OCI-LY1 (cell line): ENCODE measurements around the gene UGT1A10.

ENCODE experiments used
- H2AFZ ChIP-seq: fragments of 200-600 bp; sonication (generic), shearing (Covaris generic); 2 replicates; pipeline ENCODE4 v1.6.0; 2014; ENCODE audit warnings: antibody characterized with exemption, mild to moderate bottlenecking, low read length
- H3F3A ChIP-seq: fragments of 200-600 bp; sonication (generic), shearing (Covaris generic); 2 replicates; pipeline ENCODE4 v1.6.0; 2014; ENCODE audit warnings: mild to moderate bottlenecking, antibody characterized with exemption, low read length, moderate library complexity; ENCODE audit not compliant: insufficient read depth
- H3K27ac ChIP-seq: fragments of 200-600 bp; sonication (generic); 2 replicates; pipeline ENCODE4 v1.5.1; 2014; ENCODE audit warnings: low read length, mixed run types, mild to moderate bottlenecking, low read depth; ENCODE audit not compliant: poor library complexity, severe bottlenecking
- H3K27me3 ChIP-seq: fragments of 200-600 bp; sonication (generic); 2 replicates; pipeline ENCODE4 v1.6.0; 2014; ENCODE audit warnings: antibody characterized with exemption, mild to moderate bottlenecking, low read length, moderate library complexity; ENCODE audit not compliant: insufficient read depth
- H3K36me3 ChIP-seq: fragments of 200-600 bp; sonication (generic); 2 replicates; pipeline ENCODE4 v1.6.1; 2014; ENCODE audit warnings: mild to moderate bottlenecking, antibody characterized with exemption, low read length, moderate library complexity, mixed read lengths; ENCODE audit not compliant: insufficient read depth
- H3K4me1 ChIP-seq: fragments of 200-600 bp; sonication (generic); 2 replicates; pipeline ENCODE4 v1.5.1; 2014; ENCODE audit warnings: mild to moderate bottlenecking, low read length, moderate library complexity; ENCODE audit not compliant: insufficient read depth, severe bottlenecking
- H3K4me2 ChIP-seq: fragments of 200-600 bp; sonication (generic), shearing (Covaris generic); 2 replicates; pipeline ENCODE4 v1.6.1; 2014; ENCODE audit warnings: low read length
- H3K4me3 ChIP-seq: fragments of 200-600 bp; sonication (generic); 2 replicates; pipeline ENCODE4 v1.5.1; 2014; ENCODE audit warnings: low read length, low read depth, mild to moderate bottlenecking, mixed read lengths; ENCODE audit not compliant: poor library complexity, severe bottlenecking
- H3K79me2 ChIP-seq: fragments of 200-600 bp; shearing (Covaris generic); 2 replicates; pipeline ENCODE4 v1.6.1; 2016; ENCODE audit warnings: mixed run types, low read length, mixed read lengths; ENCODE audit not compliant: insufficient read depth
- H3K9ac ChIP-seq: fragments of 200-600 bp; sonication (generic), shearing (Covaris generic); 2 replicates; pipeline ENCODE4 v1.6.1; 2014; ENCODE audit warnings: mild to moderate bottlenecking, low read length, mixed read lengths
- H3K9me2 ChIP-seq: fragments of 200-600 bp; sonication (generic), shearing (Covaris generic); 2 replicates; pipeline ENCODE4 v1.6.1; 2014; ENCODE audit warnings: low read depth, mild to moderate bottlenecking, low read length, mixed read lengths
- H3K9me3 ChIP-seq: fragments of 200-600 bp; shearing (Covaris generic); 2 replicates; pipeline ENCODE4 v1.6.1; 2014; ENCODE audit warnings: low read length, mixed read lengths
- H4K20me1 ChIP-seq: fragments of 200-600 bp; sonication (generic), shearing (Covaris generic); 2 replicates; pipeline ENCODE4 v1.6.0; 2016; ENCODE audit warnings: mild to moderate bottlenecking, low read length; ENCODE audit not compliant: insufficient read depth
- EZH2 ChIP-seq: fragments of 200-600 bp; sonication (generic), shearing (Covaris generic); IDR thresholded peaks from 2 replicates; pipeline ENCODE4 v1.8.0; 2017; ENCODE audit warnings: borderline replicate concordance, mixed run types, mild to moderate bottlenecking, antibody characterized with exemption, low read length, moderate library complexity, mixed read lengths
- TF ChIP-seq, protein P1 (sequence below): fragments of 200-600 bp; sonication (generic), shearing (Covaris generic); IDR thresholded peaks from 2 replicates; pipeline ENCODE4 v1.5.1; 2017; ENCODE audit warnings: mild to moderate bottlenecking, antibody characterized with exemption, low read length, moderate library complexity, mixed read lengths

Gene UGT1A10

DNA sequence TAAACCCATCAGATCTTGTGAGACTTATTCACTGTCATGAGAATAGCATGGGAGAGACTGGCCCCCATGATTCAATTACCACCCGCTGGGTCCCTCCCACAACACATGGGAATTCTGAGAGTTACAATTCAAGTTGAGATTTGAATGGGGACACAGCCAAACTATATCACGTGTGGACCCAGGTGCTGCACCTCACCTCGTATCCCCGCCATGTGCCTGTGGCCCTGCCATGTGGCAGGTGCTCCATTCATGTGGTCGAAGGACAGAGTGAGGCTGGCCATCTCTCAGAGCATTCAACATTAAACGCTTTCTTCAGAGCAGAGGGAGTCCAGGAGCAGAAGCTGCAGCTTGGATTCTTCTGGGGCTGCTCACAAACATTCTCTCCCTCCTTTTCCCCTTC lies 174.1 kb downstream of the UGT1A10 start:
- no peaks in the 10 kb centered on the region for H3F3A ChIP-seq
- H3K9ac ChIP-seq, result no peak overlapping the region
- H3K9me3 ChIP-seq, result no peaks in the 10 kb centered on the region
- H3K27ac ChIP-seq, result no peak overlapping the region
- H3K36me3 ChIP-seq, result no peaks in the 10 kb centered on the region; the same call in 1 of the 2 replicates
- no peaks in the 10 kb centered on the region for H3K9me2 ChIP-seq
- H3K4me3 ChIP-seq, result no peak overlapping the region
- no peak for TF ChIP-seq EZH2
- TF ChIP-seq, protein P1, sequence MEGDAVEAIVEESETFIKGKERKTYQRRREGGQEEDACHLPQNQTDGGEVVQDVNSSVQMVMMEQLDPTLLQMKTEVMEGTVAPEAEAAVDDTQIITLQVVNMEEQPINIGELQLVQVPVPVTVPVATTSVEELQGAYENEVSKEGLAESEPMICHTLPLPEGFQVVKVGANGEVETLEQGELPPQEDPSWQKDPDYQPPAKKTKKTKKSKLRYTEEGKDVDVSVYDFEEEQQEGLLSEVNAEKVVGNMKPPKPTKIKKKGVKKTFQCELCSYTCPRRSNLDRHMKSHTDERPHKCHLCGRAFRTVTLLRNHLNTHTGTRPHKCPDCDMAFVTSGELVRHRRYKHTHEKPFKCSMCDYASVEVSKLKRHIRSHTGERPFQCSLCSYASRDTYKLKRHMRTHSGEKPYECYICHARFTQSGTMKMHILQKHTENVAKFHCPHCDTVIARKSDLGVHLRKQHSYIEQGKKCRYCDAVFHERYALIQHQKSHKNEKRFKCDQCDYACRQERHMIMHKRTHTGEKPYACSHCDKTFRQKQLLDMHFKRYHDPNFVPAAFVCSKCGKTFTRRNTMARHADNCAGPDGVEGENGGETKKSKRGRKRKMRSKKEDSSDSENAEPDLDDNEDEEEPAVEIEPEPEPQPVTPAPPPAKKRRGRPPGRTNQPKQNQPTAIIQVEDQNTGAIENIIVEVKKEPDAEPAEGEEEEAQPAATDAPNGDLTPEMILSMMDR, result no peak
- H3K27me3 ChIP-seq, result no peaks in the 10 kb centered on the region
- no peaks in the 10 kb centered on the region for H3K79me2 ChIP-seq
- H3K4me2 ChIP-seq, result no peak overlapping the region
- no peaks in the 10 kb centered on the region for H3K4me1 ChIP-seq
- no peak overlapping the region for H2AFZ ChIP-seq
- no peaks in the 10 kb centered on the region for H4K20me1 ChIP-seq

DNA sequence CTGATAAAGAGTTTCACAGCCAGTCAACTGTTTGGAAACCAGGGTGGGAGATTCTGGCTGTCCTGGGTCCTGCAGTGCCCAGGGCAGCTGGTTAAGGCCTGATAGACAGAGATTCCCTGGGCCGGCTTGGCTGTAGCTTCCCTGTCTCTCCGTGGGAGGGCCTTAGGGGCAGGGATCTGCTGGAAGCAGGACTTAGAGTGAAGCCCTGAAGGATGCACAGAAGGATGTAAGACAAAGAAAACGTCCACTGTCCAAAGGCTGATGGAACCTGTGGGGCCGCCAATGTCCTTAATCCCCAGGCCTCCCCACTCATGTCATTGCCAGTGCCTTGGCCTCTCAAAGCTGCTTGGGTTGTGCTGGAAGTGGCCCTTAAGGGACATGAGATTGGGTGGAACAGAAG lies 174.8 kb downstream of the UGT1A10 start:
- Histone ChIP-seq H3K27me3 (no peaks in the 10 kb centered on the region), H3K79me2 (no peaks in the 10 kb centered on the region), H3K9me3 (no peaks in the 10 kb centered on the region), H4K20me1 (no peaks in the 10 kb centered on the region), H3K4me2 (no peak overlapping the region), H3K4me3 (no peak overlapping the region), H3F3A (no peaks in the 10 kb centered on the region), H3K4me1 (no peaks in the 10 kb centered on the region), H3K9me2 (no peaks in the 10 kb centered on the region), H3K27ac (no peak overlapping the region), H3K9ac (no peak overlapping the region), H3K36me3 (no peaks in the 10 kb centered on the region; the same call in 1 of the 2 replicates), H2AFZ (no peak overlapping the region)
- TF ChIP-seq, protein P1, result no peak
- no peak for TF ChIP-seq EZH2

DNA sequence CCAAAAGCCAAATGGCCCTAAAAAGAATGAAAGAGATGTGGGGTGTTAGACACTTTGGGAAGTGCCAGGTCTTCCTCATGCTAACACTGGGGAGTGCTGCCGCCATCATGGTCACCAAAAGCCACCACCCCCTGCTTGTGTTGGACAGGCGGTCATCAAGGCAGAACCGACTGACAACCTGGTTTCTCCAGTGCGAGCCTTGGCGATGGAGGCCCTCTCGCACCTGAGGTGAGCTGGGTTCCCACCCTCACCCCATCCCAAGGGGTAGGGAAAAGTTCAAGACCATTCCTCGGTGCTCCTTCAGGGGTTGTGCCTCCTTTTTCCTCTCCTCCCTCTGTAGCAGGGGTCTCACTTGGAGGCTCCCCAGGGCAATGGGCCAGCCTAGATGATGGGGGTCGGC lies 175.5 kb downstream of the UGT1A10 start:
- Histone ChIP-seq H3K4me3 (no peak overlapping the region), H3K27me3 (no peaks in the 10 kb centered on the region), H3F3A (no peaks in the 10 kb centered on the region), H3K27ac (no peak overlapping the region), H3K9ac (no peak overlapping the region), H3K4me2 (no peak overlapping the region), H3K36me3 (no peaks in the 10 kb centered on the region; the same call in 1 of the 2 replicates), H4K20me1 (no peaks in the 10 kb centered on the region), H3K9me3 (no peaks in the 10 kb centered on the region), H3K79me2 (no peaks in the 10 kb centered on the region), H3K4me1 (no peaks in the 10 kb centered on the region), H2AFZ (no peak overlapping the region), H3K9me2 (no peaks in the 10 kb centered on the region)
- TF ChIP-seq, protein P1, result no peak
- TF ChIP-seq EZH2, result no peak
